NCI-H1092 (cell line): ENCODE data around the gene NCKAP5.
A peak's percentile ranks its signal among the peaks of the same experiment; 100 is the strongest.

Source experiments
- DNase-seq: peaks from one replicate; lab custom pipeline; 2025; lab: John Stamatoyannopoulos, UW

The NCKAP5 gene

GRCh38 chr2:132937629-132938028, 630.6 kb downstream of the NCKAP5 start:
- no peak for DNase-seq

GRCh38 chr2:132936791-132937190, 631.5 kb downstream of the NCKAP5 start:
- DNase-seq, result no peak

DNA sequence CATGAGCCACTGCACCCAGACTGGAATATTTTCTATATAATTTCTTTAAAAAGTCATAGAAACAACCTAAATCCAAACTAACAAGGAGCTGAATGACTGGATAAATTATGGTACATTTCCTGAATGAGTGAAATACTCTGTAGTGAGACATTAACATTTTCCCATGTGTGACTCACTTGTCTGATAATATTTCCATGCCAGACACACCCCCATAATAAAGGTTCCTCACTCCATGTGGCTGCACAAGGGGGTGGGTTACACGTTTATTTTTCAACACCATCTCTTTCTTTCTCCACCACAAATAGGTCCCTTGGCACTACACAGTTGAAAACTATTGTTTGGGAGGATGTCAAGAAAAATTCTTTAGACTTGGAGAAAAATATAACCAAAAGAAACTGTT, 632.0 kb downstream of the NCKAP5 start:
- no peak for DNase-seq

- no peak for DNase-seq
Measured at GRCh38 chr2:132929786-132930185, 638.5 kb downstream of the NCKAP5 start.

DNA sequence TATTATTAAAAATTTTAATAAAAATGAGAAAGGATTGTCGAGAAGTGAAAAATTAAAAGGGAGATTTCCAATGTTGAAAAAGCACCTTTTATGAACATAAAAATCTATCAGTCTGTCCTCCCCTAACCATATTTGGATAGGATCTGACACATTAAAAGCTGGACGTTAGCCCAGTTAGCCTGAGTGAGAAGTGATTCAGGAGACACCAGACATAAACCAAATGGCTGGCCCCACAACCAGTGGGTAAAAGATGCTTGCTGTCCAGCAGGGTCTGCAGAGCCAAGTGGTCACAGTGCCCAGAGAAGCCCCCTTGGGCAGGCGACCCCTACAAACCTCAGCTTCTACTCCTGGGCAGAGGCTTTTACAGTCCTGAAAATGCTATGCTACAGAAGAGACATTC, 644.5 kb downstream of the NCKAP5 start:
- DNase-seq, result peak; percentile 1

DNA sequence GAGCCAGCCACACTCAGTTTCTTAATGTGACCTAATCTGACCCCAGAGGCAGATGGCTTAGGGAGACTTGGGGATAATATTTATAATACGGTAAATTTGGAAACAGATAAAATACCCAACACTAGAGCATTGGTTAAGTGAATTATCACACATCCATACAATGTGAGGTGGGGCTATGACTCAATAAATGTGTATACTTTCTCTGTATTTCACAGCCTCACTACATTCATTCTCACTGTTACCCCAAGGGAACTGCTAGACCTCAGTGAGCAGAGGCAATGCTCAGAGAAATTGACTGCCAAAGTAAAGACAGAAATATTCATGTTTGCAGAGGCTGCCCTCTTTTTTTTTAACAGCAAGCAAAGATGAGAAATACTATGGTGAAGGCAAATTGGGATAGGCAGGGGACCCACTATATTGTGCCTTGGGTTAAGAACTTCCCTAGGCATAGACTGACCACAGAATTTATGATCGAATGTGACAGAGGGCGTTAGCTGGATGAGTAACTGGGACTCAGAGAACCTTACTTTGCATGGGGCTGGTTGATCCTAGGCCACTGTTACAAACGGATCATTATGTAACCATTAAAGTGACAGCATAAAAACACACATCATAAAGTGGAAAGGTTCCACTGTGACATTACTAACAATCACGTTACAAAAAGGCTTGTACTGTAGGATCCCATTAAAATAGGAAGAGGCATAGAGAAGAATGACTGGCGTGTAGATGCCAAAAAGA, 652.3 kb downstream of the NCKAP5 start:
- DNase-seq, result no peak

- no peak for DNase-seq
Measured at GRCh38 chr2:132911726-132912724, 656.2 kb downstream of the NCKAP5 start.

GRCh38 chr2:132910432-132910831, 657.8 kb downstream of the NCKAP5 start:
- DNase-seq, result no peak

- DNase-seq, result no peak
Measured at GRCh38 chr2:132909427-132909826, 658.8 kb downstream of the NCKAP5 start.

- no peak for DNase-seq
Measured at GRCh38 chr2:132904142-132904842, 664.0 kb downstream of the NCKAP5 start.

- DNase-seq, result no peak
Measured at GRCh38 chr2:132902626-132903025, 665.6 kb downstream of the NCKAP5 start.

- no peak for DNase-seq
Measured at GRCh38 chr2:132901661-132902060, 666.6 kb downstream of the NCKAP5 start.

- no peak for DNase-seq
Measured at GRCh38 chr2:132897111-132897510, 671.2 kb downstream of the NCKAP5 start.

DNA sequence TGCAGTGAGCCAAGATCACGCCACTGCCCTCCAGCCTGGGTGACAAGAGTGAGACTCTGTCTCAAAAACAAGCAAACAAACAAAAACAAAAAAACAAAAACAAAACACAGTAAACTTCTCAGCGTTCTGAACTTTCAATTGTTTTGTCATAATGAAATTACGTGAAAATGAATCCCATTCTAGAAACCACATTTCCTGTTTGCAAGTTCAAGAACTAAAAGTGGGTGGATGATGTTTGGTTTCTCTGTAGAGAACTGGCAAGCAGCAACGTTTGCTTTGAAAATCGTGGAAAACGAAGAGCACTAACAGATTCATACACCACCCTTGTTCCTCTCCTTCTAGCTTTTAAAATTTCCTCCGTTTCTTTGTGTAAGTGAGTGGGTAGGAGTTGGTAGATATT, 672.2 kb downstream of the NCKAP5 start:
- no peak for DNase-seq

DNA sequence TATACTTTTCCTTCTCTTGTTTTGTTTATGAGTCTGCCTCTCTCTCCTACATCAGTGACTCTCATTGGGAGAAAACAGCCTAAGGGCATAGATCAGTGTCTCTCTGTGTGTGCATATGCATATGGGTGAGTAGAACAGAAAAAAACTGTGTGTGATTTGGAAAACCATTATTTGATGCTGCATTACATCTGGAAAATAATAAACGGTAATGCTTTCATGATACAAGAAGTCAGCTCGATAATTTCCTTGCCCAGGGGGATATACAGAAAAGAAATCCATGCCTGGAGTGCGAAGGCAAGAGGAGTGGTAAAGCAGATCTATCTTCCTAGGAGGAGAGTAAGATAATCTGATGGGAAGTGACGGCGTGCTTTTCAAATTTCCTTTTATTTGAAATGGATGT, 676.8 kb downstream of the NCKAP5 start:
- DNase-seq, result no peak

- DNase-seq, result no peak
Measured at GRCh38 chr2:132886574-132886973, 681.7 kb downstream of the NCKAP5 start.

DNA sequence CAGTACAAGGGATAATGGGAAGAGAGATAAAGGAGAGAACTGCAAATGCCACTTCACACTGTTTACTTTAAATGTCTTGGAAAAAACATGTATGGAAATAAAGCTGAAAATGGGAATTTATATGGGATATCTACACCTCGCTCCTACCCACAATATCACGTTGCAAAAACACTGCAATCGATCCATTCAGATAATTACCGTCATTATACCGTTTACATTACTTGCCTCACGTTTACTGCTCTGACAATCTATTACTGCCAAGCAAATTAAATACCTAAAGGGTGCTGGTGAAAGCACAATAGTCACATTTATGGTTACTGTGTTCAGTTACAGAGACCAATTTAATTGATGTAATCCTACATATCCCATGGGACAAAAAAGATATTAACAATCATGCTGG, 683.6 kb downstream of the NCKAP5 start:
- peak; percentile 17 for DNase-seq

DNA sequence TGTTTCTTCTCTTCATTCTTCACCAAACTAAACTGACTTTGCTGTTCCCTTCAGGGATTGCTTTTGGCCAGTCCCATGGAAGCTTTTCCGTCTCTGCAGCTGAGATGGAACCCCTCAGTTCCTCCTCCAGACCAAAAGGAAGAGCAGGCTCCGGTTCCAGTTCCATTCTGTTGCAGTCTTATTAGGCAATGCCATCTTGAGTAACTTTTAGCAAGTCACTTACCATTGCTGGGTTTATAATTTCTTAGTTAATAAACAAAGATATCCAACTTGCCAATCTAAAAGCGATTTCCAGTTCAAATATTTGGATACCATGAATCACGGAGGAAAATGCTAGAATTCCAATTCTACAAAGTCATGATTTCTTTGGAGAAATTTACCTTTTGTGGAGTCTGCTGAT, 684.0 kb downstream of the NCKAP5 start:
- DNase-seq, result no peak

DNA sequence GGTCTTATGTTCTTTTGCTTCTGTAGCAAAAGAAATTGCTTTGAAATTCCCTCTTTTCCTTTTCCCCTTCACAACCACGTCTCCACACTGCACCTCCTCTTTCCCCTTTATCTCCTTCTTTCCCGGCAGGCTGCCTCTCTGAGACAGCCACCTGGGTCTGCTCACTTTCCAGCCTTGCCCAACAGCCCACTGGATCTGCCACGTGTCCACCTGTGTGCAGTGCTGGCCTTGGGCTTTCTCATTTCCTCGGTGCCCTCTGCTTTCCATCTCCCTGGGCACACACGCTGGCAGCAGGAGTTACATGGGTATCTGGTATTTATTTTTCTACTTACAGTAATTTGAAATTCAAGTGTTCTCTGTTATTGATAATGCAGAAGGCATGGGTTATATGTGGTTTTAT, 684.8 kb downstream of the NCKAP5 start:
- DNase-seq, result no peak

DNA sequence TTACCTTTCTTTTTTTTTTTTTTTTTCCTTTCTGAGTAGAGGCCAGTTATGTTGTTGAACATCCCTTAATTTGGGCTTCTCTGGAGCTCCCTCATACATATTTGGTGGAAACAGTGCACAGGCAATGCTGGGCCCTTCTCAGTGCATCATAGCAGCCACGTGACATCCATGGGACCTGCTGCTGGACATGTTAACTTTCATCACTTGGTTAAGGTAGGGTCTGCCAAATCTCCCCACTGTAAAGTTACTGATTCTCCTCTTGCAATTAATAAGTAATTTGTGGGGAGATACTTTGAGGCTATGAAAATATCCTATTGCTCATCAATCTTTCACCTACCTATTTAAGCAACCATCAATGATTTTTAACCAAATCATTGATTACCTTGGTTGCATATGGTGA, 686.7 kb downstream of the NCKAP5 start:
- no peak for DNase-seq

GRCh38 chr2:132877923-132878322, 690.3 kb downstream of the NCKAP5 start:
- DNase-seq, result no peak

DNA sequence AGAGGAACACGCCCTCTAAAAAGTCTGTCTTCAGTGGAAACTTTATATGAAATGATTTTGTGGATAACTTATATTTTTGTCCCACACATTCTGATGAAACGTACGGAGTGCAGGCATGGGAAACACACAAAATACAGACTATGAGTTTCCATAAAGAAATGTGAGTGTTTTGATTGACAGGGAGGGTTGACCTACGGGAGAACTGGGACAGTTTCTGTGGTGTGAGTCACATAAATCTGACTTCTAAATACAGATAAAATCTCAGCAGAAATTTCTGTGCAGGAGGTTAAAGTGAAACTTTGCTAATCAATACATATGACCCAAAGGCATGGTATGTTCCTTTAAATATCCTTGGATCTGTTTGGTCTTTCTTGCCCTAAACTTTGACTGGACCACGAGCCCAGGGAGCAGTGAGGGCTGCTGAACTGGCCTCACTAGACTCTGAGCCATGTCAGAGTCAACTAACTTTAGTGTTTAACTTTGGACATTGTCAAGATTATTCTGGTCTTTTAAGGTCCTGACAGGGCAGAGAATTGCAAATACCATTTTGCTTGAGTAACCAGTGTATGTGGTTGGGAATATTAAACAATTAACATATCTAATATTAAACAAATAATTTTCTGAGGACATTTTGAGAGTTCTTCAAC, 691.4 kb downstream of the NCKAP5 start:
- DNase-seq, result no peak
